ENCODE data around the gene CHMP6.

Gene CHMP6

DNA sequence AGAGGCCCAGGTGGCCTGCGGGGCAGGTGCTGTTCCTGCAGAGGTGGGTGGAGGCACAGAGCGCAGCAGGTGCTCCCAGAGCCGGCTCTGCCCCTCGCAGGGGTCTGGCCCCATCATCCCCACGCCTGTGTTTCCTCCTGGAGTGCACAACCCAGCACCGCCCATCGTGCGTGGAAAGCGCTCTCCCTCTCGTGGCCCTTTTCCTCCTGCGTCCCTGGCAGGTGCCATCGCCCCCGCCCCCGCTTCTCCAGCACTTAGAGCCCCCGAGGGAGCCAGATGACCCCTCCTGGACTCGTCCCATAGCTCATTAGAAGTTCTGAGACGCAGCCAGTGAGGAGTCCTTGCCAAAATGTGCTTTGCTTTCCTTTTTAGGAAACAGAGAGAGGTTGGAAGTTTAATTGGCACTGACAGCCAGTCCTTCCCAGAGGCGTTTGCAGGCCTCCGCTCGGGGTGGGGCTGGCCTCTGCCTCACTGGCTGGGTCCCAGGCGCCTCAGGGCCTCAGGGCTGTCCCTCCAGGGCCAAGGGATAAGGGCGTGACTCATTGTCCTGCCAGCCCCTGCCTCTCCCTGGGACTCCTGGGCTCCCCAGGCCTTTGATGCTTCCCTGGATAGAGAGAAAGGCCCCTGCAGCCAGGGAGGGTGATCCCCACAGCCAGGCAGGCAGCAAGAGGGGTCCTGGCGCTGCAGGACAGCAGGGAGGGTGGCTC is 32.2 kb upstream of the CHMP6 start:
- Histone ChIP-seq H3K9ac (ENCODE audit: low read depth, low read length) (peak overlapping the region; percentile 38), H3K4me1 (ENCODE audit: control insufficient read depth, insufficient read depth, low read length) (peaks cover 28% of the 10 kb centered on the region), H3K36me3 (ENCODE audit: insufficient read depth, low read length) (peaks cover 1% of the 10 kb centered on the region)

DNA sequence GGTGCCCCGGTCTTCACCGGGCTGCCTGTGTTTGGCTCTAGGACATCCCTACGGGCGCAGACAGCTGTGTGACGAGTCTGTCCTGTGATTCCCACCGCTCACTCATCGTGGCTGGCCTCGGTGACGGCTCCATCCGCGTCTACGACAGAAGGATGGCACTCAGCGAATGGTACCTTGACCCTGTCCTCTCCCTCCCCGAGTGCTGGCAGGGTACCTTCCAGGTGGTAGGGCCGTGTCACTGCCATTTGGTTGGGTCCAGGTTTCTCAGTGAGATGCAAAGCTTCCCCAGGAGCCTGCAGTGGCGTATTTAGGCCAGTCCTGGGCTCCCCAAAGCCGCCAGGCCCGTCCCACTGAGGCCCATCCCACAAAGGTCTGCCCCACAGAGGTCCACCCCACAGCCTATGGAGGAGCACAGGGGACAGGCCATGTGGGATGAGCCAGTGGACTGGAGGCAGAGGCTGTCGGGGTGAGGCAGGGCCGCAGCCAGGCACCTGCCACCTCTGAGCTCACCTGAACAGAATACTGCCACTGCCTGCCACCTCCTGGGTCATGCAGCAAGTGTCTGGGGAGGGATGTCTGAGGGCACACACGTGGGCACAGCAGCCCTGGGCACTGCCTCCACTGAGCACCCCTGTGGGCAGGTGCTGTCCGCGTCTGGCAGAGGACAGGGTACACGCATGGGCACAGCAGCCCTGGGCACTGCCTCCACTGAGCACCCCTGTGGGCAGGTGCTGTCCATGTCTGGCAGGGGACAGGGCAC is 31.4 kb upstream of the CHMP6 start:
- no peak overlapping the region for H3K4me2 ChIP-seq (ENCODE audit: low read length)
- no peaks in the 10 kb centered on the region for H3K27me3 ChIP-seq (ENCODE audit: control insufficient read depth, insufficient read depth, low read length)
- H3K9me3 ChIP-seq (replicated peaks; ENCODE audit: low read length), result no peaks in the 10 kb centered on the region
- H3K4me3 ChIP-seq (ENCODE audit: low read length), result no peak overlapping the region
- peak overlapping the region; percentile 38 for H3K9ac ChIP-seq (ENCODE audit: low read depth, low read length)
- peaks cover 28% of the 10 kb centered on the region for H3K4me1 ChIP-seq (ENCODE audit: control insufficient read depth, insufficient read depth, low read length)
- H3K36me3 ChIP-seq (ENCODE audit: insufficient read depth, low read length), result peaks cover 4% of the 10 kb centered on the region

More for the DNA sequence above, 32.2 kb upstream of the CHMP6 start:
- Histone ChIP-seq H3K27me3 (ENCODE audit: control insufficient read depth, insufficient read depth, low read length) (no peaks in the 10 kb centered on the region), H3K4me3 (ENCODE audit: low read length) (no peak overlapping the region), H3K4me2 (ENCODE audit: low read length) (peak overlapping the region; percentile 32), H3K9me3 (replicated peaks; ENCODE audit: low read length) (no peaks in the 10 kb centered on the region)

DNA sequence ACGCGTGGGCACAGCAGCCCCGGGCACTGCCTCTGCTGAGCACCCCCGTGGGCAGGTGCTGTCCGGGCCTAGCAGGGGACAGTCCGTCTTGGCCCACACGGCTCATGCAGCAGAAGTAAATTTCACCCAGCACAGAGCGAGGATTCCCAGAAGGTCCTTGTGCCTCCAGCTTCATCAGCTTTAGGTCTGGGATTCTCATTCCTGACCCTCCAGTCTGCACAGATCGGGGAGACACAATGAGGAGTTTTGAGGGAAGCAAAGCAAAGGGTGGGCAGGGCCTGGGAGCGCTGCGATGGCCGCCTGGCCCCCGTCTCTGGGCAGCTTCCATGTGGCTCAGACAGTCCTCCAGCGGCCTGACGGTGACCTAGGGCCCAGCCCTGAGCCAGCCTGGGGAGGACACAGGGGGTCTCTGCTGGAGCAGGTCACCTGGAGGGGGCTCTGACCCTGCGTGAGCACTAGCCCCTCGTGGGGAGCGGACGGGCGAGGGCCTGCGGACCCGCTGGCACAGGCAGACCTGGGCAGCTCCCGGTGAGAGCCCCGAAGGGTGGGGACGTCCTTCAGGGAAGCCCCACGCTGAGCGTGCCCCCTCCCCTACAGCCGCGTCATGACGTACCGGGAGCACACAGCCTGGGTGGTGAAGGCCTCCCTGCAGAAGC is 30.7 kb upstream of the CHMP6 start:
- Histone ChIP-seq H3K4me3 (ENCODE audit: low read length) (no peak overlapping the region), H3K9me3 (replicated peaks; ENCODE audit: low read length) (no peaks in the 10 kb centered on the region), H3K4me1 (ENCODE audit: control insufficient read depth, insufficient read depth, low read length) (peaks cover 28% of the 10 kb centered on the region), H3K27me3 (ENCODE audit: control insufficient read depth, insufficient read depth, low read length) (no peaks in the 10 kb centered on the region), H3K4me2 (ENCODE audit: low read length) (no peak overlapping the region), H3K36me3 (ENCODE audit: insufficient read depth, low read length) (peaks cover 4% of the 10 kb centered on the region), H3K9ac (ENCODE audit: low read depth, low read length) (no peak overlapping the region)

DNA sequence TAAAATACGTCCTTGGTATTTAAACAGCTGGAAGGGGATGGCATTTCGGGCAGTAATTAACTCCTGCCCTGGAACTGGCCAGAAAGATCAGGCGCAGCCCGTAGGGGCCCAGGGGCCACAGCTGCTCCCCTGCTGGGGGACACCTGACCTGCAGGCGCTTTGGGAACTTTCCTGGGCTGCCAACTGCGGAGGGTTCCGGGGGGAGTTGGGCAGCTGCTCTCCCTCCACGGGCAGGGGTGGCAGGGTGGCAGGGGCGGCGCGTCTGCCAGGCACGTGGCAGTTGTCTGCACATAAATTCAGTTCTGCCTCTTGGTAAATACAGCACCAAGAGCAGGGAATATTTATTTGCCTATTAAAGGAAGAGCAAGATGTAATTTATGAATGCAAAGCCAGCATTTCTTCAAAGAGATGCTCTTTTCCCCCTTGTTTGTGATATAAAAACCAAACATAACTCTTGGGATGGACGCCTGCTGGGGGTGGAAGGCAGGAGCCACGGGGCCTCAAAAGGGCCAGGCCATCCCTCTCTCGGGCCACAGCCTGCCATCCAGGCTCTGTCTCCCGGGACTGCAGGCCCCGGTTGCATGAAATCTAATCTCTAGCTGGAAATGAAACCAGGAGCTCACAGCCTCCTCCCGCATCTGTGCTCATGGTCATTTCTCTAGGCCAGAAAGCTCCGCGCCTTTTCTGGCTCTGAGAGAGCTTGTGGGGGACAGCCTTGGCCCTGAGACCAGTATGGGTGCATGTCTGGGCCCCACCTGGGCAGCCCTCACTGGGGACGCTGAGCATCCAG is 29.9 kb upstream of the CHMP6 start:
- peaks cover 4% of the 10 kb centered on the region for H3K36me3 ChIP-seq (ENCODE audit: insufficient read depth, low read length)
- no peaks in the 10 kb centered on the region for H3K27me3 ChIP-seq (ENCODE audit: control insufficient read depth, insufficient read depth, low read length)
- H3K4me3 ChIP-seq (ENCODE audit: low read length), result no peak overlapping the region
- H3K4me1 ChIP-seq (ENCODE audit: control insufficient read depth, insufficient read depth, low read length), result peaks cover 28% of the 10 kb centered on the region
- no peak overlapping the region for H3K9ac ChIP-seq (ENCODE audit: low read depth, low read length)
- no peak overlapping the region for H3K4me2 ChIP-seq (ENCODE audit: low read length)
- H3K9me3 ChIP-seq (replicated peaks; ENCODE audit: low read length), result no peaks in the 10 kb centered on the region

DNA sequence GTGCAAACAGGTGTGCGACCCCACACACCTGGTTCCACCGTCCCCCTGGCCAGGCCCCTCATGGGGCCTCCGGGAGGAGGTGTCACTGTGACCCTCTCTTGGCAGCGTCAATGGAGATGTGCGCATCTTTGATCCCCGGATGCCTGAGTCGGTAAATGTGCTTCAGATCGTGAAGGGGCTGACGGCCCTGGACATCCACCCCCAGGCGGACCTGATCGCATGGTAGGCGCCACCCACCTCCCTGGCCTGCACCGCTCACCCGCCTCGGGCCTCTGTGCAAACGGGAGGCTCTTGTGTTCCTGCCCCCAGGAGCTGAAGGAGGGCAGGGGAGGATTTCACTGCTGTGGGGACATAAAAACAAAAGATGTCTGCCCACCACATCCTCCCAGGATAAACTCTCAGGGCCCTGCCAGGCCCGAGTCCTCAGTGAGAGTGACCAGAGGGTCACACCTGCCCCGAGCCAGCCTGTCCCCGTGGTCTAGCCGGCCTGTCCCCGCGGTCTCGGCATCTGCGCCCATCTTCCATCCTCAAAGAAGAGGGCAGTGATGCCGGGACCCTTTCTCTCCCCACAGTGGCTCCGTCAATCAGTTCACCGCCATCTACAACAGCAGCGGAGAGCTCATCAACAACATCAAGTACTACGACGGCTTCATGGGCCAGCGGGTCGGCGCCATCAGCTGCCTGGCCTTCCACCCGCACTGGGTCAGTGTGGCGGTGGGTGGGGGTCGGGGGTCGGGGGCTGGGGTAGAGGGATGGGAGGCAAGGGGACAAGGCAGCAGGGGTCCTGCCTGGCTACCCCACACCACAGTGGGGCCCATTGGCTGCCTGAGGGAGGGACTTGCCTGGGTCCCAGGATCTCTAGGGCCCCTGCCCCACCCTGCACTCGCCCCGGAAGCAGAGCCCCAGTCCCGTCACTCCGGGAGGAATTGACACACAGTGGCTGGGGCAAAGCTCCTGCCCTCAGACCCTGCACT is 29.0 kb upstream of the CHMP6 start:
- H3K4me1 ChIP-seq (ENCODE audit: control insufficient read depth, insufficient read depth, low read length), result peaks cover 28% of the 10 kb centered on the region
- H3K27me3 ChIP-seq (ENCODE audit: control insufficient read depth, insufficient read depth, low read length), result no peaks in the 10 kb centered on the region
- no peak overlapping the region for H3K9ac ChIP-seq (ENCODE audit: low read depth, low read length)
- H3K9me3 ChIP-seq (replicated peaks; ENCODE audit: low read length), result no peaks in the 10 kb centered on the region
- H3K36me3 ChIP-seq (ENCODE audit: insufficient read depth, low read length), result peaks cover 4% of the 10 kb centered on the region
- no peak overlapping the region for H3K4me3 ChIP-seq (ENCODE audit: low read length)
- no peak overlapping the region for H3K4me2 ChIP-seq (ENCODE audit: low read length)

DNA sequence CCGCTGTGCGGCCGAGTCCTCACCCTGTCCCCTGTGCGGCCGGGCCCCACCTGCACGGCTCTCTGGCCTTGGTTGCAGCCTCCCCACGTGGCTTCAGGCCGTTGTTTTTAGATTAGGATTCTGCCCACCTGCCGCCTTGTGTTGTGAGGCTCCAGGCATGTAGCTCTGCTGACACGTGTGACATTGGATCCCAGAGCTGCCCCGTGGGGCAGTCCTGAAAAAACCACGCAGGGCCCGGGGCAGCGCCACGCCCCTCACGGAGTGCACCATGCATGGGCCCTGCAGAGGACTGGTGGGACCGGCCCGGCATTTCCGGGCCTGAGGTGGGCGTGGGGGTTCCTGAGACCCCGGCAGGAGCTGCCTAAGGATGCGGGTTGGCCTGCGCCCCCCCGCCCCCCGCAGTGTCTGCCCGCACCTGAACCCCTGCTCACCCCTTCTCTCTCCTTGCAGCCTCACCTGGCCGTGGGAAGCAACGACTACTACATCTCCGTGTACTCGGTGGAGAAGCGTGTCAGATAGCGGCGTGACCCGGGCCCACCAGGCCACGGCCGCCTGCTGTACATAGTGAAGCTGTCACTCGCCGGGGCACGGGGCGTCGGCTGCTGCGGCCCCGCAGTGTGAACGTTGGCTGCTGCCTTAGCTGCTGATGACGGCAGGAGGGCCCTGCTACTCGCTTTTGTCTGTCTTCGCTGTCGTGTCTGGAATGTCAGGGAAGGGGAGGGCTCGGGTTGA is 27.7 kb upstream of the CHMP6 start:
- H3K9me3 ChIP-seq (replicated peaks; ENCODE audit: low read length), result no peaks in the 10 kb centered on the region
- H3K9ac ChIP-seq (ENCODE audit: low read depth, low read length), result no peak overlapping the region
- H3K27me3 ChIP-seq (ENCODE audit: control insufficient read depth, insufficient read depth, low read length), result no peaks in the 10 kb centered on the region
- peaks cover 4% of the 10 kb centered on the region for H3K36me3 ChIP-seq (ENCODE audit: insufficient read depth, low read length)
- no peak overlapping the region for H3K4me2 ChIP-seq (ENCODE audit: low read length)
- no peak overlapping the region for H3K4me3 ChIP-seq (ENCODE audit: low read length)
- peaks cover 32% of the 10 kb centered on the region for H3K4me1 ChIP-seq (ENCODE audit: control insufficient read depth, insufficient read depth, low read length)

DNA sequence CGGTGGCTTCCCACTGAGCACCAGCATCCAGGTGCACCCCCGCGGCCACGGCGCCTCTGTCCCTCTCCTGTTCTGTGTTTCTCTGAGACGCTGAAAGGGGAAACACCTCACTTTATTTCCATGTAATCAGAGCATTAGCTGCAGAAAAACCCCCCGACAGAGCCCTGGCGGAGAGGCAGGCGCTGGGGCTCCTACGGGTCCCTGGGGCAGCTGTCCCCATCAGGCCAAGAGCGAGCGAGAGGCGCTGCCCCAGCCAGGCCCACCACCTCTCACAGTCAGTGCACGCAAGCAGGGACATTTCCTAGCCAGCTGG is 27.1 kb upstream of the CHMP6 start:
- Histone ChIP-seq H3K9ac (ENCODE audit: low read depth, low read length) (no peak overlapping the region), H3K36me3 (ENCODE audit: insufficient read depth, low read length) (peaks cover 4% of the 10 kb centered on the region), H3K9me3 (replicated peaks; ENCODE audit: low read length) (no peaks in the 10 kb centered on the region), H3K4me1 (ENCODE audit: control insufficient read depth, insufficient read depth, low read length) (peaks cover 32% of the 10 kb centered on the region), H3K4me2 (ENCODE audit: low read length) (no peak overlapping the region), H3K4me3 (ENCODE audit: low read length) (no peak overlapping the region), H3K27me3 (ENCODE audit: control insufficient read depth, insufficient read depth, low read length) (no peaks in the 10 kb centered on the region)

DNA sequence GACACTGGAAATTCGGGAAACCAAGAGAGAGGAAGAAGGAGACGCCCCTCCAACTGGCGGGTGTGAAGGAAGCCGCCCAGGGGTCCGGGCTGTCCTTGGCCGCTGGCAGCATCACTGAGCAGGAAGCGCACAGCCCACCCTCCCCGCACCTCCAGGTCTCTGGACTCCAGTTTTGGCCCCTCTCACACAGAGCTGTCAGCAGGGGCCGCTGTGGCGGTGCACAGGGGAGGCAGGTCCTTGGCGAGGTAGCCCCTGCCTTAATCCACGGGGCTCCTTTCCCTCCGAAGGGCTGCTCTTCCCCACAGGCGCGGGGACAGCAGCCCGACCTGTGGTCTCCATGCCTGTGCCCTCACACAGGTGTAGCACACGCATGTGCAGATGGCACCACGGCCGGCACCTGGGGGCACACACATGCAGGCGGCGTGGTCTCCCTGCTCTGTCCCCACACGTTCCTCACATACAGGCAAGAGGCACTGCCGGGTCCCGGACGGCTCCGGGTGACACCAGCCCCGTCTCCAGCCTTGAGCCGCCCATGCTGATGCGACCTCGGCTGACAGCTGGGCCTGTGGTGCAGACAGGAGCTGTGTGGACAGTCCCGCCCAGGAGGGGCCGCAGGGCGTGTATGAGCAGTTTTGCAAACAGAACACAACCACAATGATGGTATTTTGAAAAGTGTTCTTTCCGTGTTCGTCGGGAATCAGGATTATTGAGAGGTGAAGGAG is 26.6 kb upstream of the CHMP6 start:
- Histone ChIP-seq H3K9ac (ENCODE audit: low read depth, low read length) (no peak overlapping the region), H3K36me3 (ENCODE audit: insufficient read depth, low read length) (peaks cover 4% of the 10 kb centered on the region), H3K9me3 (replicated peaks; ENCODE audit: low read length) (no peaks in the 10 kb centered on the region), H3K4me1 (ENCODE audit: control insufficient read depth, insufficient read depth, low read length) (peaks cover 32% of the 10 kb centered on the region), H3K4me2 (ENCODE audit: low read length) (no peak overlapping the region), H3K4me3 (ENCODE audit: low read length) (no peak overlapping the region), H3K27me3 (ENCODE audit: control insufficient read depth, insufficient read depth, low read length) (peaks cover 2% of the 10 kb centered on the region)

DNA sequence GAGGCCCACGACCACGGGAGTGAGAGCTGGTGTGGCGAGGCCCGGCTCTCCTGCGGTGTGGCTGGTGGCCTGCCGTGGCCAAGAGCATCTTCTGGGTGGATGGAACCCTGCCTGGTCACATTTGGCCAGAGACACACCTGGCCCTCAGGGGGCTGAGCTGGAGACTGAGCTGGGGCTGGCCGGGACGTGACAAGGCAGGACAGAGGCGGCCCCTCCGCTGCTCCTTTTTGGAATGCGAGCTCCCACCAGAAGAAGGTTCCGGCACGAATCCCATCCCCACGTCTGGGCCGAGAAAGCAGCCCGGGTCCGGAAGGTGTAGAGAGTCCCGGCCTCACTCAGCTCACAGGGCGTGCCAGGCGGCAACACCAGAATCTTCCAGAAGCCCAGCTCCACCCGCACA is 26.0 kb upstream of the CHMP6 start:
- no peak overlapping the region for H3K4me2 ChIP-seq (ENCODE audit: low read length)
- no peak overlapping the region for H3K9ac ChIP-seq (ENCODE audit: low read depth, low read length)
- H3K27me3 ChIP-seq (ENCODE audit: control insufficient read depth, insufficient read depth, low read length), result peaks cover 7% of the 10 kb centered on the region
- no peaks in the 10 kb centered on the region for H3K9me3 ChIP-seq (replicated peaks; ENCODE audit: low read length)
- H3K4me1 ChIP-seq (ENCODE audit: control insufficient read depth, insufficient read depth, low read length), result peaks cover 35% of the 10 kb centered on the region
- peaks cover 4% of the 10 kb centered on the region for H3K36me3 ChIP-seq (ENCODE audit: insufficient read depth, low read length)
- H3K4me3 ChIP-seq (ENCODE audit: low read length), result no peak overlapping the region
